HCEC 1CT (cell line): Measurements from ENCODE around the gene UBR7.
"Not testable (repeated sequence)": the region's sequence is repeated elsewhere in the genome, so short reads cannot be mapped to it uniquely, and the experiment has no call there.

Experiments
- DNase-seq: peaks from one replicate; pipeline ENCODE4 v3.0.0-alpha.2; 2017

UBR7 gene, protein sequence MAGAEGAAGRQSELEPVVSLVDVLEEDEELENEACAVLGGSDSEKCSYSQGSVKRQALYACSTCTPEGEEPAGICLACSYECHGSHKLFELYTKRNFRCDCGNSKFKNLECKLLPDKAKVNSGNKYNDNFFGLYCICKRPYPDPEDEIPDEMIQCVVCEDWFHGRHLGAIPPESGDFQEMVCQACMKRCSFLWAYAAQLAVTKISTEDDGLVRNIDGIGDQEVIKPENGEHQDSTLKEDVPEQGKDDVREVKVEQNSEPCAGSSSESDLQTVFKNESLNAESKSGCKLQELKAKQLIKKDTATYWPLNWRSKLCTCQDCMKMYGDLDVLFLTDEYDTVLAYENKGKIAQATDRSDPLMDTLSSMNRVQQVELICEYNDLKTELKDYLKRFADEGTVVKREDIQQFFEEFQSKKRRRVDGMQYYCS

GRCh38 chr14:93206793-93207467, at the start of gene UBR7, which contains the start of gene GON7:
Gene UBR7 (plus strand): TSS chr14:93207256. CDS start chr14:93207292, 36 bp downstream.
Gene GON7 (minus strand): TSS chr14:93207065. CDS start chr14:93207037, 28 bp downstream.
- peak; percentile 100 for DNase-seq

GRCh38 chr14:93158349-93158748, 48.7 kb upstream of the UBR7 start:
- not testable (repeated sequence) for DNase-seq

GRCh38 chr14:93159625-93160352, 47.3 kb upstream of the UBR7 start:
- DNase-seq: not testable (repeated sequence)

- no peak for DNase-seq
Measured at GRCh38 chr14:93160353-93160801, 46.7 kb upstream of the UBR7 start.

DNA sequence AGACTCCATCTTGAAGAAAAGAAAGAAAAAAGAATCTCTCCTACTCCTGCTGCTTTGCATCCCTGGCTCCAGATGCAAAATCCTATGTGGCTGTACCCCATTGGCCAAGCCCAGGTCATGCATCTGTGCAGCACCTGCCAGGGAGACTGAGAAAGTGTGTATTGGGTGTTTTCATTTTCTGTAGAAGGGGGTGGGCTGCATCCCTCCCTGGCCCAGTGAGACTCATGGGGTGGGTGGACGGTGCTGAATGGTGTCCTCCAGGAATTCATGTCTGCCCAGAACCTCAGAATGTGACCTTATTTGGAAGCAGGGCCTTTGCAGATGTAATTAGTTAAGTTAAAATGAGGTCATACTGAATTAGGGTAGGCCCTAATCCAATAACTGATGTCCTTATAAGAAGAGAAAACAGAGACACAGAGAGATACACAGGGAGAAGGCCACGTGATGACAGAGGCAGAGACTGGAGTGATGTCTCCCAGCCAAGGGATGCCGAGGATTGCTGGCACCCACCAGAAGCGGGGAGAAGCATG, 45.6 kb upstream of the UBR7 start:
- no peak for DNase-seq

- peak; percentile 19 for DNase-seq
Measured at GRCh38 chr14:93163564-93163963, 43.5 kb upstream of the UBR7 start.

DNA sequence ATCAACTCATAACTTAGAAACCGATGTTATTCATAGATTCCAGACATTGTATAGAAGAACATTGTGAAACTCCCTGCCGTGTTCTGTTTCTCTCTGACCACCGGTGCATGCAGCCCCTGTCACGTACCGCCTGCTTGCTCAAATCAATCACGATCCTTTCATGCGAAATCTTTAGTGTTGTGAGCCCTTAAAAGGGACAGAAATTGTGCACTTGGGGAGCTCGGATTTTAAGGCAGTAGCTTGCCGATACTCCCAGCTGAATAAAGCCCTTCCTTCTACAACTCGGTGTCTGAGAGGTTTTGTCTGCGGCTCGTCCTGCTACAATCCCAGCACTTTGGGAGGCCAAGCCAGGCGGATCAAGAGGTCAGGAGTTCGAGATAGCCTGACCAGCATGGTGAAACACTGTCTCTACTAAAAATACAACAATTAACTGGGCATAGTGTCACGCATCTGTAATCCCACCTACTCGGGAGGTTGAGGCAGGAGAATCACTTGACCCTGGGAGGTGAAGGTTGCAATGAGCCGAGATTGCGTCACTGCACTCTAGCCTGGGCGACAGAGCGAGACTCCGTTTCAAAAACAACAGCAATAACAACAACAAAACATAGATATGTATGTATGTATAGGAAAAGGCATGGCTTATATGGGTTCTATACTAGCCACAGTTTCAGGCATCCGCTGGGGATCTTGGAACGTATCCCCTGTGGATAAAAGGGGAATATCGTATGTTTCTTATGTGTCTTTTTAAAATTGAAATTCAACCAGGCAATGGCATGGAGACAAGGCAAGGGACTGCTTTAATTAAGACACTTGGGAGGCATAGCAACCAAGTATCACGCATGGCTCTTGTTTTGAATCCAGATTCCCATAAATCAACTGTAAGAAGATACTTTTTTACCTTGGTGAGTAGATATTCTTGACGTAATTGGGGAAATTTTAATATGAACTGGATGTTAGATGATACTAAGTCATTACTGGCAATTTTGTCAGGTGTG, 41.5 kb upstream of the UBR7 start:
- not testable (repeated sequence) for DNase-seq

DNA sequence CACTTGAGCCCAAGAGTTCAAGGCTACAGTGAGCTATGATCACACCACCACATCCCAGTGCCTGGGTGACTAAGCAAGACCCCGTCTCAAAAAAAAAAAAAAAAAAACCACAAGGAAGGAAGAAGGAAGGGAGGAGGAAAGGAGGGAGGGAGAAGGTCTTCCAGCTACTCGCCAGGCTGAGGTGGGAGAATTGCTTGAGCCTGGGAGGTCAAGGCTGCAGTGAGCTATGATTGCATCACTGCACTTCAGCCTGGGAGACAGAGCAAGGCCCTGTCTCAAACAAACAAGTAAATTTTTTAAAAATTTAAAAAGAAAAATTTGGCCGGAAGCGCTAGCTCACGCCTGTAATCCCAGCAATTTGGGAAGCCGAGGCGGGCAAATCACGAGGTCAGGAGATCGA, 38.4 kb upstream of the UBR7 start:
- not testable (repeated sequence) for DNase-seq

- DNase-seq: not testable (repeated sequence)
Measured at GRCh38 chr14:93169619-93170018, 37.4 kb upstream of the UBR7 start.

DNA sequence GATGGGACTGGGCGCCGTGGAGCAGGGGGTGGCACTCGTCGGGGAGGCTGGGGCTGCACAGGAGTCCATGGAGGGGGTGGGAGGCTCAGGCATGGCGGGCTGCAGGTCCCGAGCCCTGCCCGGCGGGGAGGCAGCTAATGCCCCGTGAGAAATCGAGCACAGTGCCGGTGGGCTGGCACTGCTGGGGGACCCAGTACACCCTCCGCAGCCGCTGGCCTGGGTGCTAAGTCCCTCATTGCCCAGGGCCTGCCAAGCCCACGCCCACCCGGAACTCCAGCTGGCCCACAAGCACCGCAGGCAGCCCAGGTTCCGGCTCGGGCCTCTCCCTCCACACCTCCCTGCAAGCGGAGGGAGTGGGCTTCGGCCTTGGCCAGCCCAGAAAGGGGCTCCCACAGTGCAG, 36.9 kb upstream of the UBR7 start:
- not testable (repeated sequence) for DNase-seq

- DNase-seq: peak; percentile 15
Measured at GRCh38 chr14:93171376-93171775, 35.7 kb upstream of the UBR7 start.

DNA sequence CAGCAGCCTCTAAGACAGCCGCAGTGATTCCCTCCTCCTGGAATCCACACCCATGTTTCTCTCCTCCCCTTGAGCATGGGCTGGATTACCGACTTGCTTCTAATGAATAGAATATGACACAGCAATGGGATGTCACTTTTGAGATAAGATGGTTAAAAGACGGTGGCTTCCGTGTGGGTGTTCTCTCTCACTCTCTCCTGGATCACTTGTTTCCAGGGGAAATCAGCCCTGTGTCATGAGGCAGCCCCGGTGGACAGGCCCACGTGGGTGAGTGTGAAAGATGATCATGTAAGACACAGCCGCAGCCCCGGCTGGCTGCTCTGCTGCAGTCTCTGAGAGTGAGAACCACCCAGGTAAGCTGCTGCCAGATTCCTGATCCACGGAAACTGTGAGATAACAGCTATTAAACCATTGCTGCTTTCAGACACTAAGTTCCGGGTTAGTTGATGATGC, 33.1 kb upstream of the UBR7 start:
- DNase-seq: no peak

- DNase-seq: not testable (repeated sequence)
Measured at GRCh38 chr14:93174731-93175130, 32.3 kb upstream of the UBR7 start.

- no peak for DNase-seq
Measured at GRCh38 chr14:93175492-93175891, 31.6 kb upstream of the UBR7 start.

DNA sequence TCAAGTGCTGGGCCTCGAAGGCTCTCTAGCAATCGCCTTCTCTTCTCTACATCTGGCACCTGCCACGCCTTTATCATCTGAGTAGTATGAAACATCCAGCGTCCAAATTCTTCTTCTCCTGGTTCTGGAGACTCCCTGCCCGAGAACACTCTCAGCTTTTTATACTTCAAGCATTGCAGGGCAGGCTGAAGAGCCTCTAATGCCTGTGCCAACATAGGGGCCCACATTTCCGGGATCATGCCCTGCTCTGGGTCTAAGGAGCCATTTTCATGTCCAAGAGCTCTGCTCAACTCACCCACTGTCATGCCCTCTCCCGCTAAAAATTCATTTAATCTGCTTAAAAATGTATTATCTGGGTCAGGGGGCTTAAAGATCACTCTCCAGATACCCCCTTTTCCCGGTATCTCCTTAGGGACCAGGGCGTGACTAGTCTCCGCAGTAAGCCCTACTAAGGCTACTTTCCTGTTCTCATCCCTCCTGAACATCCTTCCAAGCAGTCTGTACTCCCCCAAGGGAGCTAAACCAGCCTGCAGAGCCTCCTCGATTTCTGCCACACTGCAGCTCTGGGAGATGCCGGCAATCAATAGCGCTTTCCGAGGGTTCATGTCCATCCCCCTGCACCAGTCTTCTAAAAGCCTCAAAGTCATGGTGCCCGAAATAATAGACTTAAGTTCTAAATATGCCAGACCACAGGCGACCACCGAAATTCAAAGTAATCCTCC, 23.3 kb upstream of the UBR7 start:
- no peak for DNase-seq

- DNase-seq: peak; percentile 83
Measured at GRCh38 chr14:93184391-93185348, 22.4 kb upstream of the UBR7 start, which contains the start of the genes LYSET and MOAP1. Gene LYSET (plus strand): TSS chr14:93185317. CDS start chr14:93185406, 89 bp downstream. Gene MOAP1 (minus strand): TSS chr14:93184897. CDS start chr14:93184242, 655 bp downstream.

DNA sequence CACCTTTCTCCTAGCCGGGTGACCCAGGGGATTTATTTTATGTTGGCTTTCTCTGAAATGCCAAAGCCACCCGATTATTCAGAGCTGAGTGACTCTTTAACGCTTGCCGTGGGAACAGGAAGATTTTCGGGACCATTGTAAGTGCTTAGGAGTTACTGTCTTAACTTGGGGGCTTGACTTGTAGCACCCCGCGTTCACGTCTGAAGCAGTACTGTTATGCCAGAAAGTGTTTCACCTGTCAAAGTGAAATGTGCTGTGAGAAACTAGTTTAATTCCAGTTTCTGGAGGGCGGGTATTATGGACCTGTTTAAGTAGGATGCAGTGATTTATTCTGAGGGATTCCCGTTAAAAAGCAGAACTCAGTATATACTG, 21.7 kb upstream of the UBR7 start:
- DNase-seq: peak; percentile 5

GRCh38 chr14:93186466-93186865, 20.6 kb upstream of the UBR7 start:
- DNase-seq: no peak

- no peak for DNase-seq
Measured at GRCh38 chr14:93186956-93187355, 20.1 kb upstream of the UBR7 start.
